Stimulated activated CD8-positive, alpha-beta memory T cell treated with anti-CD3 and anti-CD28 coated beads, Interleukin-2, amount 100 ng/mL, for 1 hour (primary cell): Measurements from ENCODE around the gene SLC38A10.

Experiments used
- DNase-seq, 2 donors: peaks; one replicate each; pipeline ENCODE4 v3.0.0-alpha.2; 2020; ENCODE audit warnings: low read depth in 2 of 2

The SLC38A10 gene

GRCh38 chr17:81277946-81278693, 17.0 kb downstream of the SLC38A10 start:
- DNase-seq: no peak

- no peak for DNase-seq
These were observed 17.7 kb downstream of the SLC38A10 start for GRCh38 chr17:81277421-81277820.

GRCh38 chr17:81276781-81277180, 18.3 kb downstream of the SLC38A10 start:
- DNase-seq: no peak

- DNase-seq: no peak
These were observed 20.6 kb downstream of the SLC38A10 start for GRCh38 chr17:81274471-81274855.

GRCh38 chr17:81273698-81274470, 21.2 kb downstream of the SLC38A10 start:
- DNase-seq: no peak

GRCh38 chr17:81272616-81273015, 22.5 kb downstream of the SLC38A10 start:
- DNase-seq: no peak

GRCh38 chr17:81271226-81271625, 23.9 kb downstream of the SLC38A10 start:
- no peak for DNase-seq

GRCh38 chr17:81270279-81270678, 24.8 kb downstream of the SLC38A10 start:
- no peak for DNase-seq

- no peak for DNase-seq
These were observed 27.6 kb downstream of the SLC38A10 start for GRCh38 chr17:81267390-81268067.

GRCh38 chr17:81265576-81265975, 29.5 kb downstream of the SLC38A10 start:
- no peak for DNase-seq

- no peak for DNase-seq
These were observed 30.5 kb downstream of the SLC38A10 start for GRCh38 chr17:81264640-81265039.

GRCh38 chr17:81263371-81264181, 31.5 kb downstream of the SLC38A10 start:
- no peak for DNase-seq

- no peak for DNase-seq
These were observed 33.3 kb downstream of the SLC38A10 start for GRCh38 chr17:81261582-81262336.

- DNase-seq: no peak
These were observed 34.0 kb downstream of the SLC38A10 start for GRCh38 chr17:81261096-81261495.

GRCh38 chr17:81260641-81261040, 34.5 kb downstream of the SLC38A10 start:
- DNase-seq: no peak

GRCh38 chr17:81260171-81260570, 34.9 kb downstream of the SLC38A10 start:
- DNase-seq: no peak

- no peak for DNase-seq
These were observed 36.0 kb downstream of the SLC38A10 start for GRCh38 chr17:81259058-81259605.

- DNase-seq: no peak
These were observed 36.8 kb downstream of the SLC38A10 start for GRCh38 chr17:81258292-81258691.

GRCh38 chr17:81257533-81257932, 37.6 kb downstream of the SLC38A10 start:
- no peak for DNase-seq

- no peak for DNase-seq
These were observed 38.5 kb downstream of the SLC38A10 start for GRCh38 chr17:81256616-81257015.
